ENCODE measurements around the gene SEL1L3.
A peak's percentile ranks its signal among the peaks of the same experiment; 100 is the strongest.
"Not testable (repeated sequence)": the region's sequence is repeated elsewhere in the genome, so short reads cannot be mapped to it uniquely, and the experiment has no call there.

The SEL1L3 gene

GRCh38 chr4:25862411-25863346, at the start of gene SEL1L3:
SEL1L3 (minus strand) TSS chr4:25862988; CDS start chr4:25862836, 152 bp downstream.
- H3K27ac ChIP-seq, result peak within 1 kb of the TSS; percentile 77
- peak; percentile 48; the same call in 1 of the 2 replicates for TF ChIP-seq ZFX (IDR thresholded peaks at IDR 0.05)
- TF ChIP-seq, protein P1, sequence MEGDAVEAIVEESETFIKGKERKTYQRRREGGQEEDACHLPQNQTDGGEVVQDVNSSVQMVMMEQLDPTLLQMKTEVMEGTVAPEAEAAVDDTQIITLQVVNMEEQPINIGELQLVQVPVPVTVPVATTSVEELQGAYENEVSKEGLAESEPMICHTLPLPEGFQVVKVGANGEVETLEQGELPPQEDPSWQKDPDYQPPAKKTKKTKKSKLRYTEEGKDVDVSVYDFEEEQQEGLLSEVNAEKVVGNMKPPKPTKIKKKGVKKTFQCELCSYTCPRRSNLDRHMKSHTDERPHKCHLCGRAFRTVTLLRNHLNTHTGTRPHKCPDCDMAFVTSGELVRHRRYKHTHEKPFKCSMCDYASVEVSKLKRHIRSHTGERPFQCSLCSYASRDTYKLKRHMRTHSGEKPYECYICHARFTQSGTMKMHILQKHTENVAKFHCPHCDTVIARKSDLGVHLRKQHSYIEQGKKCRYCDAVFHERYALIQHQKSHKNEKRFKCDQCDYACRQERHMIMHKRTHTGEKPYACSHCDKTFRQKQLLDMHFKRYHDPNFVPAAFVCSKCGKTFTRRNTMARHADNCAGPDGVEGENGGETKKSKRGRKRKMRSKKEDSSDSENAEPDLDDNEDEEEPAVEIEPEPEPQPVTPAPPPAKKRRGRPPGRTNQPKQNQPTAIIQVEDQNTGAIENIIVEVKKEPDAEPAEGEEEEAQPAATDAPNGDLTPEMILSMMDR (conservative IDR thresholded peaks at IDR 0.05), result no peak

DNA sequence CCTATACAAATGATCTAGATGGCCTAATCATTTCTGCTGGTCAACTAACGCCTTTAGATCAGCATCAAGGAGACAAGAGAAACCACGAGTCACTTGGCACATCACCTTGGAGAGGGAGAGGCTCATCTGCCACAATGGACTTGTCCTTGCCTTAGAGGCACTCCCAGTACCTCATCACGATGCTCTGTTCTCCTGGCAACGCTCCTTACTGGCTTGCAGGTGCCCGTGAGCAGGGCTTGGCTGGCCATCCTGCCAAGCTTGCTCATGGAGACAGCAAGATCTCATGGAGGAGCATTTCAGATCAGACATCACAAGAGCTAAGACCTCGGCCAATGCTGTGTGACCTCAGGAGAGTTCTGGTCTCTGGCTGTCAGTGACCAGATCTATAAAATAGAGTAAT, 48.6 kb upstream of the SEL1L3 start:
- TF ChIP-seq ZFX (IDR thresholded peaks at IDR 0.05), result no peak
- TF ChIP-seq, protein P1 (conservative IDR thresholded peaks at IDR 0.05), result no peak

DNA sequence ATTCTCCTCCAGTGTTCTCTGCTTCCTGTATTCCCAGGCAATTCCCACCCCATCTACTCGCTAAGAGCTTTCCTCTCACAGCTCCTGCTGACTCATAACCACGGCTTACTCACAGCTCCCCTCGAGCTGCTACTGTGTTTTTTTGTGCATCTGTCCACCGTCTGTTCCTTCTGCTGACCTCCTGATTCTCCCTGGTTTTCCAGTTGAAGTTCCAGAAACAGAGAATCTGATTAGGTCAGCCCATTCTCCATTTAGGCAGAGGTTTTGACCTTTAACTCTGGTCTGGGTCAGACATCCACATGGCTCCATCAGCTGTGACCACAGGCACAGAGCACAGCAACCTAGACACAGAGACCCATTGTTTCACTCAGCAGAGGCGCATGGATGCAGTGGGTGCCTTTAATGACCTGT, 45.7 kb upstream of the SEL1L3 start:
- no peak for TF ChIP-seq ZFX (IDR thresholded peaks at IDR 0.05)
- TF ChIP-seq, protein P1 (conservative IDR thresholded peaks at IDR 0.05), result no peak
- no peak overlapping the region for H3K27ac ChIP-seq

More for the DNA sequence above, 48.6 kb upstream of the SEL1L3 start:
- H3K27ac ChIP-seq, result no peak overlapping the region

GRCh38 chr4:25906113-25906512, 43.3 kb upstream of the SEL1L3 start:
- not testable (repeated sequence) for H3K27ac ChIP-seq

DNA sequence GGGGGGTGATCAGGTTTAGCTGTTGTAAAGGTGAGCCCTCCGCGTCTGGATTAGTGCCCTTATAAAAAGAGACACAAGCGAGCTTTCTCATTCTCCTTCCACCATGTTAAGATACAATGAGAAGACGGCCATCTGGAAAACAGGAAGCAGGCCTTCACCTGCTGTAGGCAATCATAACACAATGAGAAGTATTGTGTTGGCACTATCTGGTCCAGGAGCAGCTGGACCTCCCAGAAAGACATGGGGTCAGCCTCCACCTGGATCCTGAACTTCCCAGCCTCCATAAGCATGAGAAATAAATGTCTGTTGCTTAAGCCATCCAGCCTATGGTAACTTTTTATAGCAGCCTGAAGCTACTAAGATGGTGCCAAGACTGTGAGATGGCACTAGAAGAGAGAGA, 42.6 kb upstream of the SEL1L3 start:
- no peak for TF ChIP-seq ZFX (IDR thresholded peaks at IDR 0.05)
- TF ChIP-seq, protein P1 (conservative IDR thresholded peaks at IDR 0.05), result no peak
- H3K27ac ChIP-seq, result no peak overlapping the region

DNA sequence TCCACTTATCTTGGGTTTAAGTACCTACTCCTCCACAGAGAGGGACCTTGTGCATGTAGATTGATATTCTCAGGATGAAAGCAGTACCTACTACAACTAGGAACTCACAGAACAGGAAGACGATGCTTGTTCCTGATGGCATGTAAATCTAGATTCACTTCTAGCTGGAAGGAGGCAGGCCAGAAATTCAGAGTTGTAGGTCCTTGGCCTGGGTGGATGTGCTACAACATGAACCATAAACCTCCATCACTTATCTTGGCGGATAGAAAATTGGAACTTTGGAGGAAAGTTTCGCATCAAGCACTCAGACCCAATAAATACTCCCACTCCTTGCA, 41.9 kb upstream of the SEL1L3 start:
- H3K27ac ChIP-seq, result no peak overlapping the region
- TF ChIP-seq, protein P1 (conservative IDR thresholded peaks at IDR 0.05), result no peak
- TF ChIP-seq ZFX (IDR thresholded peaks at IDR 0.05), result no peak

DNA sequence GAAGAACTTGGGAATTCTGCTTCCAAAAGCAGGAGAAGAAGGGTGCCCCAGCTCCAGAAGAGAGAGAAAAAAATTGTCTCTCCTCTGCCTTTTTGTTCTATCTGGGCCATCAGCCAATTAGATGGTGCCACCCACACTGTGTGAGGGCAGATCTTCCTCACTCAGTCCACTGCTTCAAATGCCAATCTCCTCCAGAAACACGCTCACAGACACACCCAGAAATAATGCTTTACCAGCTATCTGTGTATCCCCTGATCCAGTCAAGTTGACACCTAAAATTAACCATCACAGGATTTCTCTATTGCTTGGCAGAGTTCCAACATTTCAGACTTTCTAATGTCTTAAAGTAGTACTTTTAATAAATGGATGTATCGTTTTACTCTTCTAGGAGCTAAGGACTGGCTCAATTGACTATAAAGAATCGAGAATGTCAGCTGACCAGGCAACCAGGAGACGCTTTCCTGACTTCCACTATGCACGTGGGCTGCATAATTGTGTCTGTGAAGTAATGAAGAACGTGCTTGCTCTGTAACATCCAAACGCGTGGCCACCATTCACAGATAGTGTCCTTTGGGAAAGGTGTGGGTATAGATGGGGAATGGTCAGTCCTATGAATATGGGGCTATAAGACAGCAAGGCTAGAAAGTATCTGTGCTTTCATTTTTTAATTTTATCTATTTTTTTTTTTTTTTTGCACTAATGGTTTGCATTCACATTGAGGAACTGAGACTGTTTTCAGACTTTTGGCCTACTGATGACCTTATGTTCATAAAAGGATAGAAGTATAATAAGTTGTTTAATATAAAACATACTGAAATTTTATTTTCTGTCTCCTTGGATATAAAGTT, 41.3 kb upstream of the SEL1L3 start:
- TF ChIP-seq, protein P1 (conservative IDR thresholded peaks at IDR 0.05), result no peak
- TF ChIP-seq ZFX (IDR thresholded peaks at IDR 0.05), result no peak
- H3K27ac ChIP-seq, result no peak overlapping the region

Data from C4-2B (cell line).